Activated CD4-positive, alpha-beta T cell treated with anti-CD3 and anti-CD28 coated beads, Interleukin-2, amount 10 ng/mL, durations not matched to agents 24 days and 14 days (primary cell): Measurements from ENCODE around the gene MICA. TPM values are rescaled to one million over a fixed set of nuclear protein-coding genes. Genes with fewer than 3 reads are reported as not detected.
"Not testable (repeated sequence)": the region's sequence is repeated elsewhere in the genome, so short reads cannot be mapped to it uniquely, and the experiment has no call there.

Experiments used
- DNase-seq: peaks from one replicate; pipeline ENCODE4 v3.0.0; 2022
- H3K27ac Mint-ChIP-seq: one replicate; pipeline ENCODE4 v1.8.0; 2022; ENCODE audit warnings: mild to moderate bottlenecking, mixed read lengths
- H3K27me3 Mint-ChIP-seq: one replicate; pipeline ENCODE4 v1.8.0; 2022; ENCODE audit warnings: mixed read lengths
- H3K36me3 Mint-ChIP-seq: one replicate; pipeline ENCODE4 v1.8.0; 2022; ENCODE audit warnings: low read depth, mild to moderate bottlenecking, mixed read lengths
- H3K4me1 Mint-ChIP-seq: one replicate; pipeline ENCODE4 v1.8.0; 2021; ENCODE audit warnings: mixed read lengths
- H3K4me3 Mint-ChIP-seq: one replicate; pipeline ENCODE4 v1.8.0; 2022; ENCODE audit warnings: mild to moderate bottlenecking, moderate library complexity, mixed read lengths
- H3K9me3 Mint-ChIP-seq: one replicate; pipeline ENCODE4 v1.8.0; 2021; ENCODE audit warnings: mixed read lengths
- intact Hi-C: fragments of 100-400 bp; cut with micrococcal nuclease; formaldehyde crosslinking; loops from one replicate; pipeline ENCODE4 v1.15.1; 2023
- total RNA-seq: library from RNA; stranded (reverse); gene quantifications from 2 replicates; pipeline ENCODE4 v1.2.3, GENCODE V29; 2022

Gene MICA
- total RNA-seq, 1 donor from 2014 or later, result 6.5 TPM

DNA sequence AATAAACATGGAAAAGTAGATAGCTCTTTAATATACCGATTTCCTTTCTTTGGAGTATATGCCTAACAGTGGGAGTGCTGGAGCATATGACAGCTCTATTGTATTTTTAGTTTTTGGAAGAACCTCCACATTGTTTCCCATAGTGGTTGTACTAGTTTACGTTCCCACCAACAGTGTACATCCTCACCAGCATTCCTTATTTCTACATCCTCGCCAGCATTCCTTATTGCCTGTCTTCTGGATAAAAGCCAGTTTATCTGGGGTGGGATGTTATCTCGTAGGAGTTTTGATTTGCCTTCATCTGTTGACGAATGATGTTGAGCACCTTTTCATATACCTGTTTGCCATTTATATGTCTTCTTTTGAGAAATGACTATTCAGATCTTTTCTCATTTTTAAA, 2.6 kb downstream of the MICA start:
- intact Hi-C loops, result no loop called here
- H3K27ac Mint-ChIP-seq, result no peak overlapping the region

GRCh38 chr6:31407699-31408098, 4.3 kb downstream of the MICA start:
- Mint-ChIP-seq H3K27me3 (no peaks in the 10 kb centered on the region), H3K27ac (no peak overlapping the region), H3K4me1 (peaks cover 36% of the 10 kb centered on the region), H3K4me3 (no peak overlapping the region), H3K9me3 (no peaks in the 10 kb centered on the region), H3K36me3 (peaks cover 35% of the 10 kb centered on the region)
- intact Hi-C loops, result no loop called here
- no peak for DNase-seq

More for the DNA sequence above, 2.6 kb downstream of the MICA start:
- no peaks in the 10 kb centered on the region for H3K27me3 Mint-ChIP-seq
- H3K9me3 Mint-ChIP-seq, result no peaks in the 10 kb centered on the region
- H3K4me1 Mint-ChIP-seq, result peaks cover 53% of the 10 kb centered on the region
- DNase-seq, result peak; percentile 37
- H3K36me3 Mint-ChIP-seq, result peaks cover 30% of the 10 kb centered on the region
- no peak overlapping the region for H3K4me3 Mint-ChIP-seq

DNA sequence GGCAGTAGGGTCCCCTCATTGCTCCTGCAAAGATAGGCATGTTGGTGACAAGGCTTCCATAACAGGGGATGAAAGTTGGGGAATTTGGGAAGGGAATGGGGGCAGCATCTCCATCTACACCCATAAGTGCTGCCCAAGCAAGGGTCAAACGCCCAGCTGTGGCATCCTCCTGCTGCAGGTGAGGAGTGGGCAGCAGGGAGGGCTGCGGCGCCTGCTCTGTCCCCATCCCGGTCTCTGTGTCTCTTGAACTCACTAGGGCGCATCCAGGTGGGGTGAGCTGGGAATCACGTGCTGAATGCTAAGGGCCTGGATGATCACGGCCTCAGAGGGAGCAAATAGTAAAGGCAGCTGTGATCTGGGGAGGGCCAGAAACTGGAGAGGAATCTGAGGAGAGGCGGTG, 9.1 kb downstream of the MICA start:
- intact Hi-C loops, result no loop called here
- Mint-ChIP-seq H3K4me3 (no peak overlapping the region), H3K27ac (no peak overlapping the region), H3K36me3 (peaks cover 43% of the 10 kb centered on the region), H3K9me3 (no peaks in the 10 kb centered on the region), H3K27me3 (no peaks in the 10 kb centered on the region), H3K4me1 (peaks cover 11% of the 10 kb centered on the region)
- peak; percentile 43 for DNase-seq

DNA sequence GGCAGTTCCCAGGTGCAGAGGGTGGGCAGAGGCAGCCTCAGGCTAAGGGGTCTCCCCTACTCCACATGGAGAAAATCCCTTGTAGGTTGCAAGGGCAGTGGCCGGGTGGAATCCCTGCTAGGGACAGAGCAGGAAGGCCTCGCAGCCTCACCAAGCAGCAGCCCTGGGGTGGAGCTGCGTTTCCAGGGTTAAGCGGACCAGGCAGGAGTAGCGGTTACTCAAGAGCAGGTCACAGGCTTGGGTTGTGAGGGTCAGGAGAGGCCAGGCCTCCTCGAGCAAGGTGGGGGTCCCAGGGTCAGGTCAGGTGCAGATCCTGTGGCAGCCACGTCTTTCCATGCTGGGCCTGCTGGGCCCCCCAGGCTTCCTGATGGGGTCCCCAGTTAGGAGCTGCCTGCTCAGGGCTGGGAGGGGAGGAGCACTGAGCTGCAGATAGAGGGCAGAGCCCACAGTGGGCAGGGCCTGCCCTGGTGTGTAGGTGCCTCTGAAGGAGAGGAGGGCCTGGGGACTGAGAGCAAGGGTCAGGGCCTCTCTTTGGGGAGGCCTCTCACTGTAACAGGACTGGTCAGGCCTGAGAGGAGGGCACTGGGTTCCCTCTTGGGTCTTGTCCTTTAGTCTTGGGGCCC, 10.9 kb downstream of the MICA start:
- DNase-seq, result peak; percentile 50
- H3K27ac Mint-ChIP-seq, intact Hi-C loops, H3K4me1 Mint-ChIP-seq, H3K9me3 Mint-ChIP-seq, H3K4me3 Mint-ChIP-seq, H3K27me3 Mint-ChIP-seq: not testable (repeated sequence)
- peaks cover 47% of the 10 kb centered on the region for H3K36me3 Mint-ChIP-seq

- Mint-ChIP-seq H3K36me3 (peaks cover 45% of the 10 kb centered on the region), H3K4me1 (peaks cover 2% of the 10 kb centered on the region), H3K27me3 (no peaks in the 10 kb centered on the region), H3K4me3 (no peak overlapping the region), H3K27ac (no peak overlapping the region), H3K9me3 (no peaks in the 10 kb centered on the region)
- intact Hi-C loops, result no loop called here
- no peak for DNase-seq
Measured at GRCh38 chr6:31414771-31415265, 11.4 kb downstream of the MICA start.

DNA sequence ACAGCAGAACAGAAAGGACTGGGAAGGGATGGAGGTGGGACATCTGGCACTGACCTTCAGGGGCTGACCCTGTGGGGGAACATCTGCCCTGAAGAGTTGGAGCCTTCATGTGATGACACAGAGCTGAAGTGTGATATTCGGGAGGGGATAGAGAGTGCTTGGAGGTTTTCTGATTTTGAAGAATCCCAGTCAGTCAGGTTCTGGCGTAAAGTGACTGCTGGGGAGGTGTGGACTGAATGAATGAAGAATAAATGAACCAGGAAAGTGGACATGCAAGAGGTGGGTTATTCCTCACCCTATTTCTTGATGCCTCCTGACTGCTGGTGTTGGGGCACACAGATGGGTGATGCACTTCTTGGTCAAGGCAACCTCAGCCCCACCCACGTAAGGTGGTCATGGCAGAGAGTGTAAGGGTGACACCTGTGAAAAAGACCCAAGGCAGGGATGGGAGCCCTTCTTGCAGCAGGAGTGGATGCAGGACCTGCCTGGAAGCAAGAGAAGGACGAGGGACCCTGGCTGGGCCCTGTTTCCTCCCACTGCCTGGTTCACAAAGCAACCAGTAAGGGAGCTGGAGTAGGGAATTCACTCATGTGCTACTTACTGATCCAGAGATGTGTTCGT, 13.1 kb downstream of the MICA start:
- Mint-ChIP-seq H3K36me3 (peaks cover 32% of the 10 kb centered on the region), H3K27ac (no peak overlapping the region), H3K4me1 (no peaks in the 10 kb centered on the region), H3K4me3 (no peak overlapping the region), H3K27me3 (no peaks in the 10 kb centered on the region), H3K9me3 (no peaks in the 10 kb centered on the region)
- intact Hi-C loops, result no loop called here
- peak; percentile 53 for DNase-seq

GRCh38 chr6:31418251-31418650, 14.9 kb downstream of the MICA start:
- peak; percentile 46 for DNase-seq
- H3K27ac Mint-ChIP-seq, result no peak overlapping the region
- no peaks in the 10 kb centered on the region for H3K4me1 Mint-ChIP-seq
- H3K27me3 Mint-ChIP-seq, result peaks cover 5% of the 10 kb centered on the region
- intact Hi-C loops, result no loop called here
- no peak overlapping the region for H3K4me3 Mint-ChIP-seq
- H3K36me3 Mint-ChIP-seq, result peaks cover 24% of the 10 kb centered on the region
- H3K9me3 Mint-ChIP-seq, result no peaks in the 10 kb centered on the region

DNA sequence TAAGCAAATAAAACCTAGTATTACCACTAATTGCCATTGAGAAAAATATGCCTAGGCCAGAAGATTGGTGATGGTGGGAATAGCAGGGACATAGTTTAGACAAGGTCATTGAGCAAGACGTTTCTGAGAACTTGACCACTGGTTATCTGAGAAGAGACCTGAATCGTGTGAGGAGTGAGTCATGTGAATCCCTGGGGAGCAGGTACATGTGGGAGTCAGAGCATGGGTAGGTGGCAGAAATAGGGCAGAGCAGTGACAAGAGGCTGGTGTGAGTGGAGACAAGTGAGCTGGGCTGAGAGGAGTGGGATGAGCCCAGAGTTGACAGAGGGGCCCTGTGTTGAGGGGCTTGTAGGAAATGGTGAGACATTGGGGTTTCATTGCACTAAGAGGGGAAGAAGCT, 16.4 kb downstream of the MICA start:
- intact Hi-C loops, result no loop called here
- peaks cover 19% of the 10 kb centered on the region for H3K36me3 Mint-ChIP-seq
- peaks cover 7% of the 10 kb centered on the region for H3K27me3 Mint-ChIP-seq
- peak; percentile 43 for DNase-seq
- H3K4me1 Mint-ChIP-seq, result no peaks in the 10 kb centered on the region
- H3K9me3 Mint-ChIP-seq, result no peaks in the 10 kb centered on the region
- no peak overlapping the region for H3K27ac Mint-ChIP-seq
- no peak overlapping the region for H3K4me3 Mint-ChIP-seq

GRCh38 chr6:31420546-31420945, 17.2 kb downstream of the MICA start:
- Mint-ChIP-seq H3K4me1 (no peaks in the 10 kb centered on the region), H3K27me3 (peaks cover 12% of the 10 kb centered on the region), H3K4me3 (no peak overlapping the region), H3K27ac (no peak overlapping the region), H3K9me3 (no peaks in the 10 kb centered on the region), H3K36me3 (peaks cover 19% of the 10 kb centered on the region)
- intact Hi-C loops, result no loop called here
- peak; percentile 10 for DNase-seq

GRCh38 chr6:31422587-31422986, 19.2 kb downstream of the MICA start:
- H3K27ac Mint-ChIP-seq, result no peak overlapping the region
- intact Hi-C loops, result no loop called here
- no peaks in the 10 kb centered on the region for H3K9me3 Mint-ChIP-seq
- peaks cover 6% of the 10 kb centered on the region for H3K36me3 Mint-ChIP-seq
- H3K4me3 Mint-ChIP-seq, result no peak overlapping the region
- peak; percentile 27 for DNase-seq
- peaks cover 24% of the 10 kb centered on the region for H3K27me3 Mint-ChIP-seq
- H3K4me1 Mint-ChIP-seq, result no peaks in the 10 kb centered on the region

DNA sequence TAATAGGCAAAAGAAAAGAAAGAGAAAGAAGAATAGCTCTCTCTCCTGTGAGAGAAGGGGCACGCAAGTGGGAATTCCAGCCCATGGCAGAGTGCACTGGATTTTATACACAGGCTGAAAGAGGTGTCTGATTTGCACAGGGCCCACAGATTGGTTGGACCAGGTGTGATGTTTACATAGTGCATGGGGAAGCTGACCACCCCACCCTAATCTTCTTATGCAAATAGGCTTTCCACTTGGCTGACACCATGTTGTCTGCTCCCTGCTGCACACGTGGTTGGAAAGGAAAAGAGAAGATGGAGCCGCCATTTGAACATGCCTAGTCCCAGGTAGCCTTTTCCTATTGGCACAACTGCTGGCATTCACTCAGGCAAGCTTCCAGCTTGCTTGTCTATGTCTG, 20.2 kb downstream of the MICA start:
- no peak overlapping the region for H3K4me3 Mint-ChIP-seq
- H3K27me3 Mint-ChIP-seq, result peaks cover 24% of the 10 kb centered on the region

DNA sequence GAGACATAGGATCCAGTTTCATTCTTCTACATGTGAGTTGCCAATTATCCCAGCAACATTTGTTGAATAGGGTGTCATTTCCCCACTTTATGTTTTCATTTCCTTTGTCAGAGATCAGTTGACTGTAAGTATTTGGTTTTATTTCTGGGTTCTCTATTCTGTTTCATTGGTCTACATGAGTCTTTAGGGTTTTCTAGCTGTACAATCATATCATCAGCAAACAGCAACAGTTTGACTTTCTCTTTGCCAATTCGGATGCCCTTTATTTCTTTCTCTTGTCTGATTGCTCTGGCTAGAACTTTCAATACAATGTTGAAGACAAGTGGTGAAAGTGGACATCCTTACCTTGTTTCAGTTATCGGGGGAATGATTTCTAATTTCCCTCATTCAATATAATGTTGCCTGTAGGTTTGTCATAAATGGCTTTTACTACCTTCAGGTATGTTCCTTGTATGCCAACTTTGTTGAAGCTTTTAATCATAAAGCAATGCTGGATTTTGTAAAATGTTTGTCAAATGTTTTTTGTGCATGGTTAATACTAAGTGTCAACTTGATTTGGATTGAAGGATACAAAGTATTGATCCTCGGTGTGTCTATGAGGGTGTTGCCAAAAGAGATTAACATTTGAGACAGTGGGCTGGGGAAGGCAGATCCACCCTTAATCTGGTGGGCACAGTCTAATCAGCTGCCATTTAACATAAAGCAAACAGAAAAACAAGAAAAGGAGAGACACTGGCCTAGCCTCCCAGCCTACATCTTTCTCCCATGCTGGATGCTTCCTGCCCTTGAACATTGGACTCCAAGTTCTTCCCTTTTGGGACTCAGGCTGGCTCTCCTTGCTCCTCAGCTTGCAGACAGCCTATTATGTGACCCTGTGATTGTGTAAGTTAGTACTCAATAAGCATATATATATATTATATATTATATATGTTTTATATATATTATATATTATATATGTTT, 23.3 kb downstream of the MICA start:
- DNase-seq, result peak; percentile 51
- Mint-ChIP-seq H3K4me1 (no peaks in the 10 kb centered on the region), H3K36me3 (no peaks in the 10 kb centered on the region), H3K27me3 (peaks cover 31% of the 10 kb centered on the region), H3K4me3 (no peak overlapping the region), H3K27ac (no peak overlapping the region), H3K9me3 (no peaks in the 10 kb centered on the region)
- intact Hi-C loops, result no loop called here

More for the DNA sequence above, 20.2 kb downstream of the MICA start:
- DNase-seq, result no peak
- H3K27ac Mint-ChIP-seq, result no peak overlapping the region
- intact Hi-C loops, result no loop called here
- H3K36me3 Mint-ChIP-seq, result peaks cover 2% of the 10 kb centered on the region
- no peaks in the 10 kb centered on the region for H3K4me1 Mint-ChIP-seq
- no peaks in the 10 kb centered on the region for H3K9me3 Mint-ChIP-seq

DNA sequence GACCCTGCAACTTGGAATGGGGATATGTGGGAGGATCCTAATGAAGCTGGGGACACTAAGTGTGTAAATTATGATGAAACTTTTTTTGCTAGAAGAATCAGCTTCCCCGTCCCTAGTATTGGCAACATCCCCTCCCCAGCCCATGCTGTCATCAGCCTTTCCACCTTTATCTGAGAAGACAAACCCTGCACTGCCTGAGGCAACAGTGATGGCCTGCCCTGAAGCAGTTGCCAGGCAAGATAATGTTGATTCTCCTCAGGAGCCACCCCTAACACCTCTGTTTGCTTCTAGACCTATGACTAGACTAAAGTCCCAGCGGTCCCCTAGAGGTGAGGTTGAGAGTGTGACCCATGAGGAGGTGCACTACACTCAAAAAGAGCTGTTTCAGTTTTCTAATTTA, 27.1 kb downstream of the MICA start:
- Mint-ChIP-seq H3K36me3 (no peaks in the 10 kb centered on the region), H3K4me1 (no peaks in the 10 kb centered on the region), H3K4me3 (no peak overlapping the region), H3K27ac (no peak overlapping the region), H3K9me3 (no peaks in the 10 kb centered on the region), H3K27me3 (peaks cover 31% of the 10 kb centered on the region)
- DNase-seq, result no peak
- intact Hi-C loops, result no loop called here

DNA sequence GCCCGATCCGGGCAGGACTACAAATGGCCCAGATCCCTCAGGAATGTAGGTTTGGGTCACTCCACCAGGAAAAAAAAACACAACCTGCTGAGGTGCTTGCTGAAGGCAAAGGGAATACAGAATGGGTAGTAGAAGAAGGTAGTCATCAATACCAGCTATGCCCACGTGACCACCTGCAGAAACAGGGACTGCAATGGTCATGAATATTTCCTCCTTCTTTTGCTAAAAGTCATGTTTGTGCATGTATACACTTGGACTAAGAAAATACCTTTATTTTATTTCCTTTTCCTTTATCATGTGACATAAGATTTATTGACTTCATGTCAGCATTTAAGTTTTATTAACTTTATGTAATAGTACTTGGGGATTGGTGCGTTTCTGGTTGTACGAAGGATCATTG, 31.7 kb downstream of the MICA start:
- peak; percentile 24 for DNase-seq
- H3K27ac Mint-ChIP-seq, intact Hi-C loops, H3K36me3 Mint-ChIP-seq, H3K4me3 Mint-ChIP-seq, H3K4me1 Mint-ChIP-seq: not testable (repeated sequence)
- Mint-ChIP-seq H3K27me3 (peaks cover 52% of the 10 kb centered on the region), H3K9me3 (peaks cover 21% of the 10 kb centered on the region)
